GM10847 (cell line): Measurements from ENCODE around the gene MAN2A1.

Experiments
- POLR2A ChIP-seq: IDR thresholded peaks from 2 replicates; pipeline ENCODE4 v1.6.1; 2011; ENCODE audit not compliant: insufficient read length; ENCODE audit errors: extremely low read depth

MAN2A1 gene

DNA sequence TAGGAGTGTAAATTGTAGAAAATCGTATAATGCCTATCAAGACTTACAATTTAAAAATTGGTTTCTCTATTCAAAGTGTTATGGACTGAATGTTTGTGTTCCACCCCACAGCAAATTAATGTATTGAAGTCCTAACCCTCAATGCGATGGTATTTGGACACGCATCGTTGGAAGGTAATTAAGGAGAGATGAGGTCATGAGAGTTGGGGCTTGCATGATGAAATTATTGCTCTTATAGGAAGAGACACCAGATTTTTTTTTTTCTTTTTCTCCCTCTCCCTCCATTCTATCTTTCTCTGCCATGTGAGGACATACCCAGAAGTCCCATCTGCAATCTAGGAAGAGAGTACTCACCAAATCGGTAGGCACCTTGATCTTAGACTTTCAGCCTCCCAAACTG is 189.2 kb downstream of the MAN2A1 start:
- TF ChIP-seq POLR2A, result no peak

- no peak for TF ChIP-seq POLR2A
Measured at GRCh38 chr5:109880907-109881685, 191.4 kb downstream of the MAN2A1 start.

DNA sequence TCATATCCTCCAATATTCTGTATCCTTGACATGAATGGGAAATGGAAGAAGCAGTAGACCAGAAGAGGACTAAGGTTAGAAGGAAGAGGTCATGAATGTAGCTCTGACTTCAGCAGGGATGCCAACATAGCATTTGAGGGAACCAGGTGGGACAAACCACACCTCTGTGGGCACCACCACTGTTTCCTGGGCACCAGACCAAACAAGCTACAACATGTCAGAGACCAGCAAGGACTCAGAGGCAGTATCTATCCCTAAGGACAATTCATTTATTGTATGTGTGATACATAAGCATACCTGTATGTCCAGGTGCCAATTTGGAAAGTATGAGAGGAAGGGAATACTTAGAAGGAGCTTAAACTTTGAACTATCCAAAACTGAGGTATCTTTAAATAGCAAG is 192.8 kb downstream of the MAN2A1 start:
- no peak for TF ChIP-seq POLR2A

DNA sequence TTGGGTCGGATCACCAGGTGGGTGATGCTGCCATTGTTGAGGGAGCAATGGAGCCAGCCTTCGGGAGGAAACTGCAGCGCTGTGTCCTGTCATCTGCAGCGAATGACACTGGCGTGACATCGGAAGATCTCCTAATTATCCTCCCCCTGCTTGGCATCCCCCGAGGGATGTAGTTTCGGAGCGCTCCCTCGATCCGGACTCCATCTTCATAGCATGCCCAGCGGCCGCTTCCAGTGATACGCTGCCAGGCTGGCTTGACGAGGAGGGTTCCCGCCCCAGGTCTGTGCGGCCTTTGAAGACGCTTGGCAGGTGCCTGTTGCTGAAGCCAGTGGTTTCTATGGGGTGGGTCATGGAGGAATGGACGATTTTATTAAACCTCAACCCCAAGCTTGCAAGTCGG is 194.9 kb downstream of the MAN2A1 start:
- no peak for TF ChIP-seq POLR2A

DNA sequence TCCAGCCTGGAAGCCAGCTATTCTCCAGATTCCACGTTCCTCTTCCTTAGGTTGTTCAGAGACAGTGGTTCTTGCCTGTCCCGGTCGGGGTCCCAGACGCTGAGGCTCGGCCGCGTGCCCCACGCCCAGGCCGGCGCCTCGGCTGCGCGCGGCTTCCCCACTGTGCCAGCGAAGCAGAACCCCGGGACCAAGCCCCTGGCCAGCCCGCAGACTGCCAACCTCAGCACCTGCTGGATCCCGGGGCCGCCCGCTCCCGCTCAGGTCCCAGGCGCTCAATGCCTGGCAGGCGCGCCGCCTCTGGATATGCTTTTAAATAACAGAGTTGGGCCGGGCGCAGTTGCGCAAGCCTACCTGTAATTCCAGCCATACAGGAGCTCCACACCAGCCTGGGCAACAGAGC is 195.5 kb downstream of the MAN2A1 start:
- TF ChIP-seq POLR2A, result no peak

DNA sequence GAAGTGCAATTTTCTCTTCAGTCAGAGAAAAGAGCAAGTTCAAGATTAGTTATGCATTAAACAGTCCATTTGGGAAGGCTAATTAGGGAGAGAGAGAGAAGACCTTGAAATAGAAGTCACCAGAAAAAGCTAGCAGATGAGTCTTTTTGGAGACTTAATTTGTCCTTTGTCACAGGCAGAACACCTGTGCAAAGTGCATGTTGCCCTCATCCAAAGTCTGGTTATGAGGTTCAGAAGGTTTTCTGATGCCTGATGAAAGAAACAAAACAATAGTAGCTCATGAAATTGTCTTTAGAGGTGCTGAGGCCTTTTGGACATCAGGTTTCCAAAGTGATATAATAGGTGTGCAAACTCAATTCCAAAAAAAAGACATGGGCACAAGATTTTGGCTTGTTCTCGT is 199.3 kb downstream of the MAN2A1 start:
- no peak for TF ChIP-seq POLR2A

- TF ChIP-seq POLR2A, result no peak
Measured at GRCh38 chr5:109898269-109899162, 208.8 kb downstream of the MAN2A1 start.

GRCh38 chr5:109899163-109899535 is 209.4 kb downstream of the MAN2A1 start:
- TF ChIP-seq POLR2A, result no peak

DNA sequence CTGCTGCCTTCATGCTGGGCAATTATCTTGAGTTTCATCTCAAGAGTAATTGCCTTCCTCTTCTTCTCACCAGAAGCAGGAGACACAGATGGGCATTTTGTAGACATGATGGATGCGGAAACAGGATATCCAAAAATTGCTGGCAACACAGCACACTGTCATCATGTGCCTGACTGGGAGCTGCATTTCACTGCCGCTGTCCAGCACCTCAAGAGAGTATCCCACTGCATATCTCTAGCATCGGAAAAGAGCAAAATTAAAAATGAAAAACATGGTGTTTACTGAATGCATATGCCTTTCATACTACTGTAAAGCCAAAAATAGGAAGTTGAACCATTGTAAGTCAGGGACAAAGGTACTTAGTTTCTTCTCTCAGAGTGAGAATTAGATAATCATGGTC is 210.7 kb downstream of the MAN2A1 start:
- TF ChIP-seq POLR2A, result no peak

DNA sequence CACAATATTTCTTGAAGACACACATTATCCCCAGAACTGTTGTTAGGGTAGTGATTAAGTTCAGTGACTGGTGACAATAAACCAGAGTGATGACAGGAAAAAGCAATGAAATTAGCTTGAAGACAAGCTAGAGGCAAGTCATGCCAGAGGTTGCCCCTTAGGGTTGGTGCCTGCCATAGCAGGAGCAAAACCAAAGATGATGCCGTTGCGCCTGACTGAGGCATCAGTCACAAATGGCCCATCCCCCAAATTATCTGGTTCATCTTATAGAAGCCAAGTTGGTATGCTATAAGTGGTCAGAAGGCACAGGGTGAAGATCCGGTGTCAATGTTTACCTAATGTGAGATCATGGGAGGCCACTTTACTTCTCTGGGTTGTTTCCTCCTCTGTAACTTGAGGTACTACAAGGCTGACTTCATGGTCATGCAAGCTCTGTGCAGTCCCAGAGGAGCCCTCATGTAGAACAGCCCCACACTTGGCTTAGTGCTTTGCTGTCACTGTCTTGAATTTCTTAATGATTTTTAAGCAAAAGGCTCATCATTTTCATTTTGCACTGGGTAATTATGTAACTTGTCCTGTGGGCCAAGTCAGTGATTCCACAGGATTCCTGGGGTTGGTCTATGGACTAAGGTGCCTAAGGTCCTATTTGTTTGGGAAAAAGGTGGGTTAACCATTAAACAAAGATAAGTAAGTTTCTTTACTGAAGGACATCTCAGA is 211.3 kb downstream of the MAN2A1 start:
- TF ChIP-seq POLR2A, result no peak

- TF ChIP-seq POLR2A, result no peak
Measured at GRCh38 chr5:109901628-109901981, 211.9 kb downstream of the MAN2A1 start.

GRCh38 chr5:109903061-109903460 is 213.3 kb downstream of the MAN2A1 start:
- no peak for TF ChIP-seq POLR2A

DNA sequence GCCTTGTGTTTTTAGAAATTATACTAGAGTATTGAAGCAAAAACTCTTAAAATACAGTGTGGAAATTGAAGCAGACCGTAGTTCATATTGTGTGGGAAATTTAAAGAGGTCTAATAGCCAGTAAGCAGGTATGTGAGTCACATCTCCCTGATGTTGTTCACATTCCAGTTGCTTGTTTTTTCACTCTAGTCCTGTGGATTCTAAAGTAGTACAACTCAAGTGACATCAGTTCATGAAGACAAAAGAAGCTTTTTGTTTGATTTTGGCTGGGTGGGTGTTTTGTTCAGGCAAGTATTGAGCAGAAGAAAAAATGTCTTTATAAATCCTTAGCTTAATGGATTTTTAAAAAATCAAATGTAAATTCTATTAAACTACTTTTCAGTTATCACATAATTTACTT is 216.2 kb downstream of the MAN2A1 start:
- no peak for TF ChIP-seq POLR2A

DNA sequence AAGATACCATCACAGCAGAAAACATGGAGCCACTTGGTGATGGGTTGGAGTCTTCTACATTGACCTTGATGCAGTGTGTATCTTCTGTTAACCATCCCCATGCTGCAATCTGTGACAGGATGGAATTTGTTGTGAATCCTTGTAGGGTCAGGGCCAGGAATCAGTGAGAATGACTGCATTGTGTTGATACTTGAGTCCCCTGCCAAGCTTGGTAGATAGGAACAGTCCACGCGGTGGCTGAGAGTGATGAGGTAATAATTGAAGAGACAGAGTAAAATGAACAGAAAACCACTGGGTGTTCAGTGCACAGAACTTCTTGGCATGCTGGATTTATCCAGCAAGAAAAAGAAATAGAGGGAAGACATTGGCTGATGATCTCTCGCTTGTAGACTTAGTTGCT is 217.5 kb downstream of the MAN2A1 start:
- TF ChIP-seq POLR2A, result no peak

DNA sequence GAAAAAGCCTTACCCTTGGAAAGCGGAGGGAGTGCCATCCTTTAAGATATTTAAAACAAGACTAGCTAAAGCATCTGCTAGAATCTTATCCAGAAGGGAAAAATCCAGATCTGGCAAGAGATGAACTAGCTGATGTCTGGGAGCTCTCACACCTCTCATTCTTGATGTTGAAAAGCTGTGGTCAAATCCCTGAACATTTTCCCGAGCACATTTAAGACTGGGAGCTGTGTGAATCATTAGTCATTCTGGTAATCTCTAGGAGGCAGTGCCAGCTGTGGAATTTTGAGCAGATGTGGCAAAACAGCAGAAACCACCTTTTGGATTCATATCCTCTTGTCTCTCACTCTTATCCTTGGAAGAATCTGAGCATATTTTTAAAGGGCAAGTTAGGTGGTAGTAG is 218.0 kb downstream of the MAN2A1 start:
- TF ChIP-seq POLR2A, result no peak

GRCh38 chr5:109908366-109908765 is 218.6 kb downstream of the MAN2A1 start:
- no peak for TF ChIP-seq POLR2A
